GM18505 (cell line): Measurements from ENCODE around the gene KLHL14.

Source experiments
- ATAC-seq: cut with Tn5 transposase; IDR thresholded peaks from one replicate; pipeline ENCODE4 v1.9.1; 2021; ENCODE audit not compliant: unreplicated experiment
- POLR2A ChIP-seq: IDR thresholded peaks from 4 replicates; pipeline ENCODE4 v1.6.1; 2011; ENCODE audit warnings: borderline replicate concordance; ENCODE audit not compliant: insufficient read depth, insufficient read length; ENCODE audit errors: extremely low read depth

Gene KLHL14

DNA sequence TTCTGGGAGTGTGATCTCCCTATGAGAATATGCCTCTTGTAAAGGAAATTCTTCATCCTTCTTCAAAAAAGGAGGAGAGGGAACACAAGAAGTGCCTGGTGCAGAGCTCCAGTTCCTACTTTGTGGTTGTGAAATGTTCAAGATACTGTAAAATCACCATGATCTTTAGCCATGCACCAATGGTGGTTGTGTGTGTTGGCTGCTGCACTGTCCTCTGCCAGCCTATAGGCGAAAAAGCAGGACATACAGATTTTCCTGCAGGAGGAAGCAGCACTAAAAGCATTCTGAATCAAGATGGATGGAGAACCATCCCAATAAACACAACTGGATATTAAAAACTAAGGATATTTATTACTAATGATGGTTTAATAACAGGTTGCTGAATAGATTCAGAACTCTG is 6.2 kb upstream of the KLHL14 start:
- no peak for TF ChIP-seq POLR2A
- ATAC-seq: no peak

DNA sequence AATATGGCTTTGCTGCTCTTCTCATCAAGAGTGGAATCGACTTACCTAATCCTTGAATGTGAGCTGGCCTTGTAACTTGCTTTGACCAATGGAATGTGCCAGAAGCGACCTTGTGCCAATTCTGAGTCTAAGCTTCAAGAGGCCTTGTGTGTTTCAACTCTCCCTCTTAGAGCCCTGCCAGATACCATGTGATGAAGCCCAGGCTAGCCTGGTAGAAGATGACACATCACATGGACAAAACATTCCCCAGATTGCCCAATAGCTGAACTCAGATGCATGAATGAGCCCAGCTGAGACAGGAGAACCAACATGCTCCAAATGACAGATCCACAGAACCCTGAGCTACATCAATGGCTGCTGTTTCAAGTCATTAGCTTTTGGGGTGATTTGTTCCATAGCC is 4.2 kb upstream of the KLHL14 start:
- TF ChIP-seq POLR2A: no peak
- no peak for ATAC-seq

DNA sequence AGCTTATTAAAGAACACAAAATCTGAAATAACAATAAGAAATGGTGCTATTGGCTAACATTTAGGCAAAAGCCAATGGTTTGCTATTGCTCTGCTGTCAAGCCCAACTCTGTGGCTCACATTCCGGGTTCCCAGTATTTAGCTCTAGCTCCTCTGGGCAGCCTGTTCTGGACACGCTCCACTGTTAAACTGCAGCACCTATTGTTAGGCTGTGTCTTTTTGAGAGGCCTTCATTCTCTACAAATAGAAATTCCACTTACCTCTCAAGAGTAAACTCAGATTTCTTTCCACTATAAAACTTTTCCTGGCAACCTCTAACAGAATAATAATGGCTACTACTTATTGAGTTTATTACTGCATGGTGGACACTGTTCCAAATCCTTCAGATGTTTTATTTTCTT is 3.7 kb upstream of the KLHL14 start:
- no peak for ATAC-seq
- TF ChIP-seq POLR2A: no peak

DNA sequence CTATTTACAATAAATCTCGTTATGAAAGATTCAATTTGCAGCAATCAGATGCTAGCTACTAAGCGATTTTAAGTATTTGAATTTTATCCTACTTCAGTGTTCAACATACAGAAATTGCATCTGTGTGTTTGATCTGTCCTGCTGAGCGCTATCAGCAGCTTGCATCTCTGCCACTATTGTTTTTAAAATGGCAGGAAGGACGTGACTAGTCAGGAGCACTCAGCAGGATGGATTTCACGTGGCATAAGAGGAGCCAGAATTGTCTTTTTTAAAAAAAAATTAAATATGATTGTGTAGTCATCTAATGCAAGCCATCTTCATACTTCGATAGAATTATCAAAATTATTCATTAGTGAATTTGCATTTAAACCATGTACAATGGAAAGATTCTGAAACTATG is 2.8 kb upstream of the KLHL14 start:
- no peak for TF ChIP-seq POLR2A
- no peak for ATAC-seq

DNA sequence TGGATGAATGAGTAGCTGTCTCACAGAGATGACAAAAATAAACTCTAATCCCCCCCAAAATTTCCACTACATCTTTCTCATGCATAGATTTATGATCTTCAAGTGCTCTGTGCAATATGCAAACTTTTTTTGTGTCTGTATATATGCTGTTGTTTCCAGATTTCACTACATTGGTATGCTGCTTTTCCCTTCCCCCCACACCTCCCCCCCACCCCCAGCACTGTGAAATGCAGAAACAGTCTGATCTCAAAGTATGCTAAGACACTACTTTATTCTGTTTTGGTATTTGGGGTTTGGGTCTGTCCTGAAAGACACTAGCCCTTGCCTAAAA is 524 bp upstream of the KLHL14 start:
- TF ChIP-seq POLR2A: no peak
- ATAC-seq: no peak

DNA sequence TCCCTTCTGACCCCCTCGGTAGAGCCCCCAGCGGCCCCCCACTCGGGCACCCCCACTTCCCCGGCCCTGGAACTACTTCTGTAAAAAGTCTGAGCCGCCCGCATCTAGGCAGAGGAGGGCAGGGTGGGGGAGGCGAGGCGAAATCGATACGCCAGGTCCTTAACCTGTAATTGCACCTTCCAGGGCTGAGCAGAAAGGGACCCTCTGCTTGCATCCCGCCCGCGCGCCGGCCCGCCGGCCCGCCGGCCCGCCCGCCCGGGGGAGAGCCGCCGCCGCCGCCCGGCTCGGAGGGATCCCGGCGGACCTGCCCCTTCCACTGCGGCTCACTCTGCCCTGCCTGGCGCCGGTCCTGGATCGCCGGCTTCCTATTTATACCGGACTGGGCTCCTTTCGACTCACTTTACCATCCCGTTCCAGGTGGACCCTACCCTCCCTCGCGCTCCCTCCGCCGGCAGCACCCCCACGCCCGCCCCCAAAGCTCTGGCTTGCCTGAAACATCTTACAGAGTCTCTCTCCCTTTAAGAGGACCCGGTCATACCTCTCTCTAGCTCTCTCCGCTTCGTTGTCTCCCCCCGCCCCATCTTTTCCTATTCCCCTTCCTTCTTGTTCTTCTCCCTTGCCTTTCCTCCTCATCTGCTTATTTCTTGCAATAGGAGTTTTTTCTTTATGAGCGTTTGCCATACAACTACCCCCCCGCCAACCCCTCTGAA is 797 bp downstream of the KLHL14 start:
- TF ChIP-seq POLR2A: no peak
- ATAC-seq: no peak

DNA sequence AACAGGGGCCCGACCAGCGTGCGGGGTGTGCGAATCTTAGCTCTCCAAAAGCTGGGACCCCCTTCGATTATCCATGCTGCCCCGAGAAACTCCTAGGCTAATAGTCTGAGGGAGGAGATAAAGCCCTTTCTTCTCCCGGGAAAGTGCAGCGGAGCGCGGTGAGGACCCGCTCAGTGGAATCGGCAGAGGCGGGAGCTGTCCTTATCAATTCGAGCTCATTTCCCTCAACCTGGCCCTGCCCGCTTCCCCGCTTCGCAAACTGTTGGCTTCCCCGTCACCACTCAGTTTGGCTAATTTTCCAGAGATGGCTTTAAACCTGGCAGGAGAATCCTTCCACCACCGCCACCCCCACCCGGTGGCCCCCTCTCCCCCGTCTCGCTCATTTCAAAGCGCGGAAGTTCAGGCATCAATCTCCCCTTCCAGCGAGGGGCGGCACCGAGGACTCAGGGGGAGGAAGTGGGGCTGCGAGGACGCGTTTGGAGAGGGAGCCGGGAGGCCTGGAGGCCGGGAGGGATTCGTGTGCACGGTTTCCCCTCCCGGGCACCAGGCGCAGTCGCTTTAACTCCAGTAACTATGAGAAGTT is 1.6 kb downstream of the KLHL14 start:
- no peak for TF ChIP-seq POLR2A
- no peak for ATAC-seq

DNA sequence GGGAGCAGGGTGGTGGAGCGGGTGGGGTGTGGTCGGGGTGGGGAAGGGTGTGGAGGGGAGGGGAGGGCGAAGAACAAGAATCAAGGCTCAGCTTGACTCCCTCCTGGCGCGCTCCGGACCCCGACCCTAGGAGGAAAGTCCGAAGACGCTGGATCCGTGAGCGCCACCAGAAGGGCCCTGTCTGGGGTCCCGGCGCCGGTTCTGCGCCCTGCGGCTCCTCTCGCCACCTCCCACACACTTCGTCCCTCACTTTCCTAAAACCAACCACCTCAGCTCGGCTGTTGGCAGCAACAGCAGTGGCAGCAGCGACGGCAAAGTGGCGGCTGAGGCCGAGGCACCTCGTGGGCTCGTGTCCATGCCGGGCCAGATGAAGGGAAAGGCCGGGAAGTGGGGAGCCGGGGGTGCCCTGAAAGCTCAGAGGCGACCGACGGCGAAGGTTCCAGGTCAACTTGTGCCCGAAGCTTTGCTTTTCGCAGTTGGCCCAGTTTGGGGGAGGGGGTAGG is 2.1 kb downstream of the KLHL14 start:
- no peak for ATAC-seq
- TF ChIP-seq POLR2A: no peak

DNA sequence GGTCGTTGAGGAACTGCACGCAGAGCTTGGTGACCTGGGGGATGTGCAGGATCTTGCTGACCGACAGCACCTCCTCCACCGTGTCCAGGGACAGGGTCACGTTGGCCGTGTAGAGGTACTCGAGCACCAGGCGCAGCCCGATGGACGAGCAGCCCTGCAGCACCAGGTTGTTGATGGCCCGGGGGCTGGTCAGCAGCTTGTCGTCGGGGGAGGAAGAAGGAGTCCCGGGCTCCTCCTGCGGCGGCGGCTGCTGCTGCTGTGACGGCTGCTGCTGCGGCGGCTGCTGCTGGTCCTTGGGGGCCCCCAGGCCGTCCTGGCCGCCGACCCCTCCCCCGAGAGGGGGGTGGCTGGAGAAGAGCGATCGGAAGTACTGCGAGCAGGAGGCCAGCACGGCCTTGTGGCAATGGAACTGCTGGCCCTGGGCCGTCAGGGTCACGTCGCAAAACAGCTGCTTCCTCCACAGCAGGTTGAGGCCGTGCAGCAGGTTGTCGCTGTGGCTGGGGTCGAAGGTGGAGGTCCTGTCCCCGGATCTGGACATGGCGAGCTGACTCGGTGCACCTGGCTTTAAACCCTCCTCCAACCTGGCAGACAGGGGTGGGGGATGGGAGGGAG is 2.7 kb downstream of the KLHL14 start:
- TF ChIP-seq POLR2A: no peak
- ATAC-seq: no peak

DNA sequence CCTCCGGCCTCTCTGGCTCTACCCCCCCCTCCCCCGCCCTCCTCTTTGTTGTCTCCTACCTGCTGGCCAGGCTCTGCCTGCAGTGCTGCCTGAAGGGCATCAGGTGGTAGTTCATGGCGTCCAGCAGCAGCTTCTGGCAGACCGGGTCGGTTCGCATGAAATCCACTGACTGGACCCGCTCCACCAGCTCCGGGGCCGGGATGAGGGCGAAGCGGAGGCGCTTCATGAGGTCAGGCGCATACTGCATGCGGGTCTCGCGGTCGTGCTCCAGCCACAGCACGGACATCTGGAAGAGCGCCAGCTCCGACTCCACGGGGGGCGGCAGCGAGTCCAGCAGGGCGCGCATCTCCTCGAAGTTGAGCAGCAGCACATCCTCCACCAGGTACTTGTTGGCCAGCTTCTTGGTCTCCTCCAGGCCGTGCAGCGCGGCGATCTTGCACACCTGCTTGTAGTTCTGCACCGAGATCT is 3.2 kb downstream of the KLHL14 start:
- no peak for TF ChIP-seq POLR2A
- ATAC-seq: no peak

DNA sequence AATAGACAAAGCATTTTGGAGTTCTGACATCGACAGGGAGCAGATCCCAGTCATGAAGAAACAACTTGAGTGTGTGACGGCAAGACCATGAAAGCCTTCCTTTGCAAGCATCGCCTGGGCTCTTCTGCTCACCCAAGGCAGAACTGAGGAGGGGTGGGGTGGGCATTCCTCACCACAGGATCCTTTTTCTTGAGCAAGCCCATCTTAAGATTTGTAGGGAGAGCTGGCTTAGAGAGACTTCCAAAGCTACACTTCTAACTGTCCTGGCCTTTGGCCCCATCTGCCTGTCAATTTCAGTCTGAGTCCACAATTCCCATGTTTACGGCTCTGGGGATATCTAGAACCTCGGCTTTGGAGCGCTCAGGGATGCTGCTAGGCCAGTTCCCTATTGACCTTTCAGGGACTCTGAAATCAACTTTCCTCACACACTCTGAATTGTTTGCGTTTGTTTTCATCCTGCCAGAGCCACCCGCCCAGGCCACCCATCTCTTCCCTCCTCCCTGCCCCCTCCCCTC is 3.7 kb downstream of the KLHL14 start:
- no peak for ATAC-seq
- TF ChIP-seq POLR2A: no peak

DNA sequence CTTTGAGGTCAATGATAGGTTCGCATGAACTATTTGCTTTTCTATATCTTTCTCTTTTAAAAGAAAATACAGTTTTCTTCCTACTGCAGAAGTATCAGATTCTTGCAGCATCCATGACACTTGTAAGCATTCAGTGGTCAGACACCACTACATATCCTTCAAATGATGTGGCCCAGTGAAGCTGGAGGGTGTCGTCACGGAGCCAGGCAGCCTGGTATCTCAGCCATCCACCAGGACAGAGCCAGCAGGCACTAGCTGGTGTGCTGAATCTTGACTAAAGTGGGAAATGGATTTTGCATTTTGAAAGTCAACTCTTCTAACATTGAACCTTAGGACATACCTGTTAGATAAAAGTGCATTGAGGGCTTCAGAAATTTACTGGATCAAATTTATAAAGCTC is 5.4 kb downstream of the KLHL14 start:
- ATAC-seq: no peak
- TF ChIP-seq POLR2A: no peak

DNA sequence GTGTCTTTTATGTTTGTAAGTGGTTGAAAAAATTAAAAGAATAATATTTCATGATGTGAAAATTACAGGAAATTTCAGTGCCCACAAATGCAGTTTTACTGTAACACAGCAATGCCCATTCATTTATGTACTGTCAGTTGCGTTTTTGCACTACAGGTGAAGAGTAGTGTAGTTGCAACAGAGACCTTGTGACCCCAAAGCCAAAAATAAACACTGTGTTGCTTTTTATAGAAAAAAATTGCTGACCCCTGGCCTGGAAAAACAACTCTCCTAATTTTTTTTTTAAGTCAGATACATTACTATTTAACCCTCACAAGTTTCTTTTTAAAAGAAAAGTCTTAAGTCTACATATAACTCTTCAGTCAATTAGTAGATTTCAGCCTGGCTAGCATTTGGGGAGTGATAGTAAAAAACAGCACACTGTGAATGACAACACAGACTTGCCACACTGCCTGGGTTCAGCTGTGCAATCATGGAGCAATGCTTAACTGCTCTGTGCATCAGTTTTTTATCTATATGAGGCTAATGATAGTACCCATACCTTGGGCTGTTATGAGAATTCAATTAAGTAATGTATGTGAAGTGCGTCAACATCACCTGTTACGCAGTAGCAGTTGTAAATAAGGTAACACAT is 8.1 kb downstream of the KLHL14 start:
- TF ChIP-seq POLR2A: no peak
- ATAC-seq: no peak
